ENCODE measurements around the gene KLF8.
A peak's percentile ranks its signal among the peaks of the same experiment; 100 is the strongest.

DNA sequence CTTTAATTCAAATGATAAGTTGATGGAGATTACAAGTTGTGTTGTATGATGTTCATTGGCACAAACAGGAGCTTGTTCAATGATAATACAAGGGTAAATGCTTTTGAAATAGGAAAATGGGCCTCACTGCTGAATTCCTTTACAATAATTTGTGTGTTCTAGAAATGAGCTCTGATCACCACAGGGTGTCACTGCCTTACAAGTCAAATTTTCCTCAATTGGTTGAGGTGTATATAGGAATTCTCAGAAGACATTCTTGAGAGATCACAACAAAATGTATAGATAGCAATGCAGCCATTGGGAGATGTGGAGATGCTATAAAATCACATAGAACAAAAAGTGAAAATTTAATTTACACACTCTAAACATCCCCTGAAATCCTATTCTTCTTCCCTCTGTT is 49.6 kb downstream of the KLF8 start:
- TF ChIP-seq, protein P1, sequence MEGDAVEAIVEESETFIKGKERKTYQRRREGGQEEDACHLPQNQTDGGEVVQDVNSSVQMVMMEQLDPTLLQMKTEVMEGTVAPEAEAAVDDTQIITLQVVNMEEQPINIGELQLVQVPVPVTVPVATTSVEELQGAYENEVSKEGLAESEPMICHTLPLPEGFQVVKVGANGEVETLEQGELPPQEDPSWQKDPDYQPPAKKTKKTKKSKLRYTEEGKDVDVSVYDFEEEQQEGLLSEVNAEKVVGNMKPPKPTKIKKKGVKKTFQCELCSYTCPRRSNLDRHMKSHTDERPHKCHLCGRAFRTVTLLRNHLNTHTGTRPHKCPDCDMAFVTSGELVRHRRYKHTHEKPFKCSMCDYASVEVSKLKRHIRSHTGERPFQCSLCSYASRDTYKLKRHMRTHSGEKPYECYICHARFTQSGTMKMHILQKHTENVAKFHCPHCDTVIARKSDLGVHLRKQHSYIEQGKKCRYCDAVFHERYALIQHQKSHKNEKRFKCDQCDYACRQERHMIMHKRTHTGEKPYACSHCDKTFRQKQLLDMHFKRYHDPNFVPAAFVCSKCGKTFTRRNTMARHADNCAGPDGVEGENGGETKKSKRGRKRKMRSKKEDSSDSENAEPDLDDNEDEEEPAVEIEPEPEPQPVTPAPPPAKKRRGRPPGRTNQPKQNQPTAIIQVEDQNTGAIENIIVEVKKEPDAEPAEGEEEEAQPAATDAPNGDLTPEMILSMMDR (IDR thresholded peaks at IDR 0.05; ENCODE audit: poor library complexity, severe bottlenecking), result peak; percentile 70
- TF ChIP-seq POLR2AphosphoS5 (IDR thresholded peaks at IDR 0.05) (no peak), RAD21 (conservative IDR thresholded peaks at IDR 0.05) (peak; percentile 80), REST (IDR thresholded peaks at IDR 0.05; ENCODE audit: borderline replicate concordance) (no peak), EP300 (conservative IDR thresholded peaks at IDR 0.05; ENCODE audit: poor library complexity, severe bottlenecking) (no peak), EZH2 (IDR thresholded peaks at IDR 0.05; ENCODE audit: borderline replicate concordance, insufficient read depth, low read length, poor library complexity, severe bottlenecking) (no peak), MXI1 (conservative IDR thresholded peaks at IDR 0.05; ENCODE audit: poor library complexity, severe bottlenecking) (no peak)

Measured in neural cell (in vitro differentiated cells).